Activated CD4-positive, alpha-beta T cell treated with anti-CD3 and anti-CD28 coated beads for 48 hours (primary cell): ENCODE results near the gene CTNS.
"Not testable (repeated sequence)": the region's sequence is repeated elsewhere in the genome, so short reads cannot be mapped to it uniquely, and the experiment has no call there.

Experiments
- DNase-seq: peaks from one replicate; pipeline ENCODE4 v3.0.0-alpha.2; 2020

CTNS gene

GRCh38 chr17:3688852-3689261 is 52.3 kb downstream of the CTNS start:
- DNase-seq, result no peak

- DNase-seq, result no peak
These were observed 52.9 kb downstream of the CTNS start for GRCh38 chr17:3689262-3690093.

DNA sequence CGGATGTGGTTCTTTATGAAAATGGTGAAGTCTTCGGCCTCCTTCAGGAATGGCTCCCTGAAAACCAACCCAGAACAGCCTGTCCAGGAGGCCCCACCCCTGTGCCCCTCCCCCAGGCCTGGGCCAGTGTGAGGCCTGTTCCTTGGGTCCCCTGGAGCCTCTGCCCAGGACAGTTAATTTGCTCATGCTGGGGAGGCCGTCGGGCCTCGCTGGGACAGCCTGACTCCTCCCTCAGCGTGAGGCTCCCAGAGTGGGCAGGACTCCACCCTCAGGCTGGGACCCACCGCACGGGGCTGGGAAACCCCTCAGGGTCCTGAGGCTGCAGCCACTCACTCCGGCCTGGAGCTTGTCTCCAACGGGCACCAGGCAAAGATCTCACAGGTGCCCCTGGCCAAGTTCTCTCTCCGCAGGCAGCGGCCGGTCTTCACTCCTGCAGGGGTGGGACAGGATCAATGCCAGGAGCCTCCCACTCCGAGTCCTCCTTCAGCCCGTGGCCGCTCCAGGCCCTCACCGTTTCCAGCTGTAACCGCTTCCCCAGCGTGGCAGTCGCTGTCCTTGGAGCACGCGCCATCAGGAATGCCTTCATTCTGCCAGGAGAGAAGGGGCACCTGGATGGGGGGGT is 53.6 kb downstream of the CTNS start:
- DNase-seq, result no peak

GRCh38 chr17:3691617-3692067 is 55.1 kb downstream of the CTNS start:
- DNase-seq, result no peak

DNA sequence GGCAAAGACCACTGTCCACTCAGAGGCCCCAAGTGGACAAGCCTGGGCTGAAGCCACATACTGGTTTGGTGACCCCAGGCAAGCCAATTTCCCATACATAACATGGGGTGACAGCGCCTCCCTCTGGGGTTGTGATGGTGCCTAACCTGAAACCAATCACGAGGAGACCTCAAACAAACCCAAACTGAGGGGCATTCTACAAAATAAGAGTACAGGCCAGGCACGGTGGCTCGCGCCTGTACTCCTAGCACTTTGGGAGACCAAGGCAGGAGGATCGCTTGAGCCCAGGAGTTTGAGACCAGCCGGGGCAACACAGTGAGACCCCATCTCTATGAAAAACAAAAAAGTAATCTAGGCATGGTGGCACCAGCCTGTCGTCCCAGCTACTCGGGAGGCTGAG is 55.8 kb downstream of the CTNS start:
- no peak for DNase-seq

- DNase-seq, result no peak
These were observed 56.6 kb downstream of the CTNS start for GRCh38 chr17:3693141-3693540.

GRCh38 chr17:3693829-3694231 is 57.3 kb downstream of the CTNS start:
- DNase-seq, result peak; percentile 59

GRCh38 chr17:3695129-3695722 is 58.7 kb downstream of the CTNS start:
- no peak for DNase-seq

DNA sequence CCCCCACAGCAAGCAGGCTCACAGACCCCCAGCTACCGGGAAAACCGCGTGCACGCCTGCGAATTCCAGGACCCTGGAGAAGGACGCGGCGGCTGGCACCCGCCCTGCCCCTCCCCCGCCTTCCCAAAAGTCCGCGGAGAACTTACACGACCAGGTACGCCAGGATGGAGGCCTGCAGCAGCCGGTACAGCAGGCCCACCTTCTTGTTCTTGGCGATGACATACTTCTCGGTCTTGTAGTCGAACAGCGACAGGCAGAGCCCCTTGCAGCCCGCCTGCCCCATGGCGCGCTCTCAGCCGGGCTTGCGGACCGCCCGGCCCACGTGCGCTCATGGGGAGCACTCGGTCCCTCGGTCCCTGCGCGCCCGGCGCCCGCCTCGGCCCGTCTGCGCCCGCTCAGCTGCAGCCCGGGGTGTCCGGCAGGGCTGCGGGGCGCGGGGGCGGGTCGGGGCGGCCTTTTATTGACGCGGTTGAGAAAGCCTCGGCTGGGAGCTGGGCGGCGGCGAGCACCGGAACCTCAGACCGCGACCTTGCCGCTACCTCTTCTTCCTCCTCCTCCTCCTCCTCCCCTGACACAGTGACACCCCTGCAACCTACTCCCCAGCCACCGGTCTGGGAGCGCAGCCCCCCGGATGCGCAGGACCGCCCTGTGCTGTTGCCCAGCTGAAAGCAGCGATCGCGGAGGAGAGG is 59.3 kb downstream of the CTNS start, which contains the start of gene P2RX5:
Gene P2RX5, minus strand, starts transcription at position 433 of the 689 bp plus-strand sequence. Its CDS starts 150 bp downstream, at position 283.
- DNase-seq, result peak; percentile 49

DNA sequence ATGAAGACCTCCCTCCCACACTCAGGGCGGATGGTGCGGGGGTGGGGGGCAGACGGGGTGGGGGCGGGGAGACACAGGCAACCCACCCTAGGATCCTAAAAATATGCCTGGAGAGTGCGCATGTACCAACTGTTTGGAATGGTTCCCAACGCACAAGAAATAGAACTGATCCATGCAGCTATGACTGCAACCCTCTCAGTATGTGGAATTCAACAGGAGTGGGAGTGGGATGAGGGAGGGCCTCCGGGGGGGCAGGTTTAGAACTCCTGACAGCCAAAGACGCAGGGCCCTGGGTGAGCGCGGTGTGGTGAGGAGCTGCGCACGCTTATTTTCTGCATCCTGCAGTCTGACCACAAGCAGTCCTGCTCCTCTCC is 60.5 kb downstream of the CTNS start:
- no peak for DNase-seq

DNA sequence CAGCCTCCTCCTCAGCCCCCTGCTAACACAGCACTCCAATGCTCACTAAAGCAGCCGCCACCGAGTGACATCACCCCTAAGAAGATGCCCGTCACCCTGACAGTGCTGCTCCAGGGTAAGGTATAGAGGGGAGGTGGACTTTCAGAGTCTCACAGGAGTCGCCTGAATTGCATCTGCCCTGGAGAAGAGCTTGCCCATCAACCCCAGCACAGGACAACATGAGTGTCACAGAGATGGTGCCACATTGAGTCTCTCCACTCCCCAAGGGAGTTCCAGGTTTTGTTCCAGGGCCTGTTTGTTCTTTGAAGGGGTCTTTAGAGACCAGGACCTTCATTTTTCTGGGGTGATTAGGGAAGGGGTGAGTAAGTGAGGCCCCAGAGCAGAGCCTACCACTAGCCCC is 61.6 kb downstream of the CTNS start:
- DNase-seq, result no peak

DNA sequence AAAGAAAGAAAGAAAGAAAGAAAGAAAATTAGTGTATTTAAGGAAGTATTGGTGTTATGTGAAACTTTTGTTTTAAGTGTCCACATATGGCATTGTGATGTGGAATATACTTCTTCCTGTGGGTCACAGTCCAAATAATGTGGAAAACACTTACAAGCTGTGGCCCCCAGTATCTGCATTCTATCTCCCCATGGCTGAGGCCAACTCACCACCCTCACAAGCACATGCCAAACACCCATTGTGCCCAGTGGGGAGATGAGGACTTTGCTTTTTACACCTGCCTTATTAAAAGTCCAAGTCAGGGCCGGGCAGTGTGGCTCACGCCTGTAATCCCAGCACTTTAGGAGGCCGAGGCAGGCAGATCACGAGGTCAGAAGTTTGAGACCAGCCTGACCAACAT is 63.4 kb downstream of the CTNS start:
- no peak for DNase-seq

DNA sequence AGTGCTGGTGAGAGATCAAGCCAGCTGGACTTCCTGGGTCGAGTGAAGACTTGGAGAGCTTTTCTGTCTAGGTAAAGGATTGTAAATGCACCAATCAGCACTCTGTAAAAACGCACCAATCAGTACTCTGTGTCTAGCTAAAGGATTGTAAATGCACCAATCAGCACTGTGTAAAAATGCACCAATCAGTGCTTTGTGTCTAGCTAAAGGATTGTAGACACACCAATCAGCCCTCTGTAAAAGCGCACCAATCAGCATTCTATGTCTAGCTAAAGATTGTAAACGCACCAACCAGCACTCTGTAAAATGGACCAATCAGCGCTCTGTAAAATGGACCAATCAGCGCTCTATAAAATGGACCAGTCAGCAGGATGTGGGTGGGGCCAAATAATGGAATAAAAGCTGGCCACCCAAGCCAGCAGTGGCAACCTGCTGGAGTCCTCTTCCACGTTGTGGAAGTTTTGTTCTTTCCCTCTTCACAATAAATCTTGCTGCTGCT is 65.5 kb downstream of the CTNS start:
- DNase-seq, result not testable (repeated sequence)

- DNase-seq, result no peak
These were observed 68.6 kb downstream of the CTNS start for GRCh38 chr17:3704931-3705717.

- DNase-seq, result not testable (repeated sequence)
These were observed 69.1 kb downstream of the CTNS start for GRCh38 chr17:3705718-3705984.

GRCh38 chr17:3708366-3708765 is 71.8 kb downstream of the CTNS start:
- no peak for DNase-seq

DNA sequence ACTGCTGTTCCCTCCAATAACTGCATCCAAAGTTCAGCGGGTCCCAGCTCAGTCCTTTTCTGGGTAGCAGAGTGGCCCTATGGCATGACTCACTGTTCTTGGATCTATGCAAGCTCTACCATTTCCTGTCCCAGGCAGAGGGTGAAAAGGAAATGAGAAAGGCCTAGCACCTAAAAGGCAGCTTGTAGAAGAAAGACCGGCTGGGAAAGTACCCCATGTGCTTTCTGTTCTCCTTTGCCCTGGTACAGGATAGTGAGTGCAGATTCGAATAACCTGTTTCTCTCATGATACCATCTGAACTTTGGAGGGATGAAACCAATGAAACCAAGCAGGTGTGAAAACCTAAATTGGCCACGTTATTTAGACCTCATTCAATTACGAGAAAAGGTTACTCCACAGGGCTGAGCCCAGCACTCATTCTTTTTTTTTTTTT is 74.4 kb downstream of the CTNS start:
- DNase-seq, result peak; percentile 79
